Measurements from ENCODE around the gene TTC3. TPM values are rescaled to one million over a fixed set of nuclear protein-coding genes. Genes with fewer than 3 reads are reported as not detected.

Gene TTC3
- total and polyA plus RNA-seq, 2 of the 13 experiments (the other 11 are each of a cell fraction or from before 2014, with no cell fraction given) = 55.7 to 108 TPM

DNA sequence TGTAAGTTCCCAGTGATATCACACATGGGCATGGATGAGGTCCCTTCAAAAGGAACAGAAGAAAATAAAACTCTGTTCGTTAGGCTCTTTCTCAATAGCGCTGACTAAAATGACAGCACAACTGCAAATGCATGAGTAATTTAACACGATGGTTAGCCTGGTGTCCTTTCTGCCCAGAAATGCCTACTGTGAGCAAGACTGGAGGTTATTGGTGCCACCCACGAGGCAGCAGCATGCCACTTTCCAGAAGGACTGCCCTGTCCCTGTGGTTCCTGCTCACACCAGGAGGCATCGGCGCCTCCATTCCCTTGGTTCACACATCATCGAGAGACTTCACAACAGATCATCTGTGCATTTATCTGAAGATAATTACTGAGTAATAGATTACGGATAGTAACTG is 167.9 kb downstream of the TTC3 start:
- intact Hi-C loops (cut with micrococcal nuclease; ENCODE audit: unreplicated experiment) (no loop called here), in situ Hi-C loops (cut with HindIII; ENCODE audit: extremely low pct_ligation_motif_present, low pct_unique_long_range_greater_than_20kb) (no loop called here)
- Histone ChIP-seq H3K27me3 (ENCODE audit: control insufficient read depth in 1 of 2, insufficient read depth in 2 of 2, low read length in 2 of 2) (no peaks in the 10 kb centered on the region), H3K9ac (ENCODE audit: insufficient read depth, low read depth, low read length) (no peak overlapping the region), H3K27ac (ENCODE audit: extremely low read length, insufficient read depth, low read length) (no peak overlapping the region), H3K4me2 (ENCODE audit: low read depth, low read length) (no peak overlapping the region), H2AFZ (ENCODE audit: low read length) (no peak overlapping the region), H3K79me2 (ENCODE audit: insufficient read depth, low read length) (peaks cover 22% of the 10 kb centered on the region), H3K9me3 (ENCODE audit: low read length) (no peaks in the 10 kb centered on the region), H3K36me3 (replicated peaks in 1 of 2; ENCODE audit: control insufficient read depth in 1 of 2, insufficient read depth in 2 of 2, low read length in 2 of 2) (peaks cover 2 to 40% of the 10 kb centered on the region in 2 experiments; a peak in 3 of 5 replicates), H3K4me3 (replicated peaks in 1 of 3; ENCODE audit: insufficient read depth in 1 of 3, low read depth in 2 of 3, low read length in 3 of 3) (no peak overlapping the region), H4K20me1 (ENCODE audit: insufficient read depth, low read length) (no peaks in the 10 kb centered on the region), H3K4me1 (ENCODE audit: insufficient read depth, low read length) (no peaks in the 10 kb centered on the region)
- 97% methylated on average over 8 of the region's 8 CpGs for WGBS (ENCODE audit: low lambda C conversion rate)
- BruUV-seq (replicated peaks) = no TSS peak
- TF ChIP-seq CHD4 (IDR thresholded peaks at IDR 0.05; ENCODE audit: borderline replicate concordance, low read length) (no peak), TFDP1 (CRISPR knock-in tag; IDR thresholded peaks at IDR 0.05; ENCODE audit: borderline replicate concordance) (no peak), ZZZ3 (CRISPR knock-in tag; IDR thresholded peaks at IDR 0.05; ENCODE audit: borderline replicate concordance) (no peak), CBX1 (IDR thresholded peaks at IDR 0.05; ENCODE audit: low read depth) (no peak), ZNF292 (CRISPR knock-in tag; IDR thresholded peaks at IDR 0.05; ENCODE audit: borderline replicate concordance, low read depth) (no peak), CENPT (CRISPR knock-in tag; IDR thresholded peaks at IDR 0.05; ENCODE audit: low read depth) (no peak), ZNF629 (CRISPR knock-in tag; conservative IDR thresholded peaks at IDR 0.05) (no peak), ERF (CRISPR knock-in tag; IDR thresholded peaks at IDR 0.05) (no peak), PHF20 (CRISPR knock-in tag; IDR thresholded peaks at IDR 0.05) (no peak), ZNF589 (CRISPR knock-in tag; conservative IDR thresholded peaks at IDR 0.05) (no peak), MTF1 (CRISPR knock-in tag; IDR thresholded peaks at IDR 0.05) (no peak), HOXD1 (CRISPR knock-in tag; IDR thresholded peaks at IDR 0.05) (no peak), HMG20A (CRISPR knock-in tag; IDR thresholded peaks at IDR 0.05; ENCODE audit: borderline replicate concordance) (no peak), ZKSCAN5 (CRISPR knock-in tag; IDR thresholded peaks at IDR 0.05) (no peak), ZC3H13 (CRISPR knock-in tag; IDR thresholded peaks at IDR 0.05) (no peak), GATA4 (IDR thresholded peaks at IDR 0.05; ENCODE audit: borderline replicate concordance, low read depth) (no peak)
- TF ChIP-seq, protein P1, sequence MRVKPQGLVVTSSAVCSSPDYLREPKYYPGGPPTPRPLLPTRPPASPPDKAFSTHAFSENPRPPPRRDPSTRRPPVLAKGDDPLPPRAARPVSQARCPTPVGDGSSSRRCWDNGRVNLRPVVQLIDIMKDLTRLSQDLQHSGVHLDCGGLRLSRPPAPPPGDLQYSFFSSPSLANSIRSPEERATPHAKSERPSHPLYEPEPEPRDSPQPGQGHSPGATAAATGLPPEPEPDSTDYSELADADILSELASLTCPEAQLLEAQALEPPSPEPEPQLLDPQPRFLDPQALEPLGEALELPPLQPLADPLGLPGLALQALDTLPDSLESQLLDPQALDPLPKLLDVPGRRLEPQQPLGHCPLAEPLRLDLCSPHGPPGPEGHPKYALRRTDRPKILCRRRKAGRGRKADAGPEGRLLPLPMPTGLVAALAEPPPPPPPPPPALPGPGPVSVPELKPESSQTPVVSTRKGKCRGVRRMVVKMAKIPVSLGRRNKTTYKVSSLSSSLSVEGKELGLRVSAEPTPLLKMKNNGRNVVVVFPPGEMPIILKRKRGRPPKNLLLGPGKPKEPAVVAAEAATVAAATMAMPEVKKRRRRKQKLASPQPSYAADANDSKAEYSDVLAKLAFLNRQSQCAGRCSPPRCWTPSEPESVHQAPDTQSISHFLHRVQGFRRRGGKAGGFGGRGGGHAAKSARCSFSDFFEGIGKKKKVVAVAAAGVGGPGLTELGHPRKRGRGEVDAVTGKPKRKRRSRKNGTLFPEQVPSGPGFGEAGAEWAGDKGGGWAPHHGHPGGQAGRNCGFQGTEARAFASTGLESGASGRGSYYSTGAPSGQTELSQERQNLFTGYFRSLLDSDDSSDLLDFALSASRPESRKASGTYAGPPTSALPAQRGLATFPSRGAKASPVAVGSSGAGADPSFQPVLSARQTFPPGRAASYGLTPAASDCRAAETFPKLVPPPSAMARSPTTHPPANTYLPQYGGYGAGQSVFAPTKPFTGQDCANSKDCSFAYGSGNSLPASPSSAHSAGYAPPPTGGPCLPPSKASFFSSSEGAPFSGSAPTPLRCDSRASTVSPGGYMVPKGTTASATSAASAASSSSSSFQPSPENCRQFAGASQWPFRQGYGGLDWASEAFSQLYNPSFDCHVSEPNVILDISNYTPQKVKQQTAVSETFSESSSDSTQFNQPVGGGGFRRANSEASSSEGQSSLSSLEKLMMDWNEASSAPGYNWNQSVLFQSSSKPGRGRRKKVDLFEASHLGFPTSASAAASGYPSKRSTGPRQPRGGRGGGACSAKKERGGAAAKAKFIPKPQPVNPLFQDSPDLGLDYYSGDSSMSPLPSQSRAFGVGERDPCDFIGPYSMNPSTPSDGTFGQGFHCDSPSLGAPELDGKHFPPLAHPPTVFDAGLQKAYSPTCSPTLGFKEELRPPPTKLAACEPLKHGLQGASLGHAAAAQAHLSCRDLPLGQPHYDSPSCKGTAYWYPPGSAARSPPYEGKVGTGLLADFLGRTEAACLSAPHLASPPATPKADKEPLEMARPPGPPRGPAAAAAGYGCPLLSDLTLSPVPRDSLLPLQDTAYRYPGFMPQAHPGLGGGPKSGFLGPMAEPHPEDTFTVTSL (CRISPR knock-in tag; IDR thresholded peaks at IDR 0.05; ENCODE audit: borderline replicate concordance) = no peak
- FAIRE-seq (no peak), DNase-seq (ENCODE audit: low spot score) (no peak), ATAC-seq (no peak)
- ChIA-PET CTCF (ENCODE audit: low intra/inter-chr PET ratio, low total read pairs) (no interaction called here), POLR2A (no interaction called here)

Measured in HepG2 (cell line).